DMS153 treated with DMSO at 0.1 percent for 48 hours (cell line): Measurements from ENCODE around the gene DNASE1L1.
A peak's percentile ranks its signal among the peaks of the same experiment; 100 is the strongest.

Experiments used
- DNase-seq: peaks from one replicate; lab custom pipeline; 2025; ENCODE audit not compliant: unreplicated experiment; lab: John Stamatoyannopoulos, UW

Gene DNASE1L1, protein sequence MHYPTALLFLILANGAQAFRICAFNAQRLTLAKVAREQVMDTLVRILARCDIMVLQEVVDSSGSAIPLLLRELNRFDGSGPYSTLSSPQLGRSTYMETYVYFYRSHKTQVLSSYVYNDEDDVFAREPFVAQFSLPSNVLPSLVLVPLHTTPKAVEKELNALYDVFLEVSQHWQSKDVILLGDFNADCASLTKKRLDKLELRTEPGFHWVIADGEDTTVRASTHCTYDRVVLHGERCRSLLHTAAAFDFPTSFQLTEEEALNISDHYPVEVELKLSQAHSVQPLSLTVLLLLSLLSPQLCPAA

DNA sequence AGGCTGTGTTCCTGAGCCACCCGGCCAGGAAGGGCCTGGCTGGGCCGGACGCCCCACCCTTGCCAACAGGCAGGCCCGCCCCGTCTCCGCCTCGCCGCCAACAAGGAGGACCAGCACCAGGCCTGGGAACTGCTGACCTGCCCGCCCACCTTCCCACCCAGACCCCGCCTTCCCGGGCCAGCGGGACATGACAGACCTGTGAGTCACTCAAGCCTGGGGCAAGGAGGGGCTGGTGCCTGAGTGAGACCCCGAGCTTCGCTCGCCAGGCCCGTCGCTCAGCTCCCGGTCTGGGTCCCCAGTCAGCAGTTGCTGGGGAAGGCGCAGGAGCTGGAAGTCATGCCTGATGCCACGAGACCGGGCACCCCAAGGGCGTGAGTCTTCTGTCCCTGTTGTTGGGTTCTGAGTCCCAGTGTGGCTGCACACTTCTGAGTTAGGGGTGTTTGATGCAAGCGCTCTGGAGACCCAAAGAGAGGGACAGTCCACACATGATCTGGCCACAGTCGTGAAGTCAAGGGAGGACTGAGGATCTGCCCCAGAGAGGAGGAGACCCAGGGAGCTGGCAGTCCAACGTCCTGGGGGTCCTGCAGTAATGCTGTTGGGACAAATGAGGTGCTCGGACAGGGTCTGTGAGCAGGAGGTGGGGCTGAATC, at the start of gene DNASE1L1:
Gene DNASE1L1 (minus strand): TSS at position 33 of the 650 bp plus-strand sequence. CDS start 3,686 bp downstream, outside the sequence.
- DNase-seq = no peak

DNA sequence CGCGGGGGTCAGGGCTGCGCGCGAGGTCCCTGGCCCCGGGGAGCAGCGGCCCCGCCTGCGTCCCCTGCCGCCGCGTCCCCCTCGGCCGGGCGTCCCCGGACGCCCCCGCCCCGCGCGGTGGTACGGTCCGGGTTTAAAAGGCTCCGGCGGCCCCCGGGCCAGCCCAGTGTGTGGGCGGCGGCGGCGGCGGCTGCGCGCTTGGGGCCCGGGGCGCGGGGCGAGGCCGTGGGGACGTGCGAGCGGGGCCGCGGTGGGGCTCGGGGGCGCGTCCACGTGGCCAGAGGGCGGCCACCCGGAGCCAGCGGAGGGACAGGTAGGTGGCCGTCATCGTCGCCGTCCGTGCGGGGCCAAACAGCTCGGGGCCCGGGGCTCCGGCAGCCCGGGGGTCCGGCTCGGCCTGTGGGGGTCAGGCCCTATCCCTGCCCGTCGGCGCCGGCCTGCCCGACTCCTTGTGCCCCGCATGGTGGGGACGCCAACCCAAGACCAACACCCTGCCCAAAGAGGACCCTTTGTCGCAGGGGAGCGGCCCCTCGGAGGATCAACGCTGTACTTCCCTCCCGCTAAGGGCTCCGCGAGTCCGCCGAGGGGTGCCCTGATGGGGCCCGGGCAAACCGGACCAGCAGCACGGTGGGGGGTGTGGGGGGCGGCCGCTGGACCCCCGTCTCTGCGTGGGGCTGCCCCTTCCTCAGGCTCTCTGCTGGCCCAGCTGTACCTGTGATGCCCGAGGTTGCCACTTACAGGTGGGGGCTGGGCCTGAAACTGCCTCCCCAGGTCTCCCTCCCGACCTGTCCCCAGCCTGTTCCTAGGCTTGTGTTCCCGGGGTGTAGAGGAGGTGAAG, 49.3 kb upstream of the DNASE1L1 start, which contains the start of gene PLXNA3:
Gene PLXNA3 (plus strand): TSS at position 166 of the 838 bp plus-strand sequence. CDS start 1,903 bp downstream, outside the sequence.
- DNase-seq = peak; percentile 2

DNA sequence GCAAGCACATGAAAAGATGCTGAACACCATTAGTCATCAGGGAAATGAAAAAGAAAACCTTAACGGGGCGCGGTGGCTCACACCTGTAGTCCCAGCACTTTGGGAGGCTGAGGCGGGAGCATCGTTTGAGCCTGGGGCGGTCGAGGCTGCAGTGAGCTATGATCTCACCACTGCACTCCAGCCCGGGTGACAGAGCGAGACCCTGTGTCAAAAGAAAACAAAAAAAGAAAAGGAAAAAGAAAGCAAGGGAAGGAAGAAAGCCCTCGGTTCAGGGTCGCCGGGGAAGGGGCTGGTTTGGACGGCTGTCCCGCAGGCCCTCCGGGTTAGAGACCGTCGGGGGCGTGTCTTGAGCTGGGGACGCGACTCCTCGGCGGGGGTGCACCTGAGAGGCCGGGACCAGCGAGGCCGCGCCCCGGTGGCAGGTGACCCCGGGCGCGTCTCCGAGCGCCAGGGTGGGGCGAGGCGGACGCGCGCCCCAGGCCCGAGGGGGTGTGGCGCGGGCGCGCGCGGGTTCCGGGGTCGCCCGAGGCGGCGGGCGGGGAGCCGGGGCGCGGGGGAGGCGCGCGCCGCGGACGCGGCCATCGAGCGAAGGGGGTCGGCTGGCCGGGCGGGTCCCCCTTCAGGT, 48.5 kb upstream of the DNASE1L1 start:
- DNase-seq = peak; percentile 11

DNA sequence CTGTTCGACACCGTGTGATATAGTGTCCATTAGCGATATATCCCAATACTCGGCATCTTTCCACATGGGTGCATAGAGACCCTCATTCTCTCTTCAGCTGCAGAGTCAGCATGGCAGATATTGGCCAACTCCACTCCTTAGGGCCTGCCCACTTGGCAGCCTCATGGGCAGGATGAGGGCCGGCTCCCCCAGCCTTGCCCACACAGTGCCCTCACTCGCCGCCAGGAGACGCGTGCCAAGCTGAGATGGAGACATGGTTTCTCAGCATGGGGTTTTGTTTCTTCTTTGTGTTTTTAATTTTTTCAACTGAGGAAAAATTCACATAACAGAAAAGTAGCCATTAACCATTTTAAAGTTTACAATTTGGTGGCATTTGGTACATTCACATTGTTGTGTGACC, 43.8 kb upstream of the DNASE1L1 start:
- DNase-seq = no peak

DNA sequence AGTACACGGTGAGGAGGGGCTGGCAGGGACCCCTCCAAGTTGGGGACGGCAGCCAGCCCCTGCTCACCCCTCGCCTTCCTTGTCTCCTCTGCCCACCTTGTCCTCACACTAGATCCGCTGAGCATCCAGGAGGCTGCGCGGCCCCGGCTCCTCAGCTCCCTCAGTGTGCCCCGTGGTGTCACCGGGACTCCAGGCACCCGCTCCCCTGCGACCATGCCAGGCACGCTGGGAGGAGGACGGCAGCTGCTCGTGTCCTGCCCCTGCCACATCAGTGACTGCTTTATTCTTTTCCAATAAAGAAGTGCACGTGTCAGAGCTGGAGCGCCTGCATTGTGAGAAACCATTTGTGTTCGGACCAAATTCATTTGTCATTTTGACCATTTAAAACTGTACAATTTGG, 41.3 kb upstream of the DNASE1L1 start:
- DNase-seq = no peak

DNA sequence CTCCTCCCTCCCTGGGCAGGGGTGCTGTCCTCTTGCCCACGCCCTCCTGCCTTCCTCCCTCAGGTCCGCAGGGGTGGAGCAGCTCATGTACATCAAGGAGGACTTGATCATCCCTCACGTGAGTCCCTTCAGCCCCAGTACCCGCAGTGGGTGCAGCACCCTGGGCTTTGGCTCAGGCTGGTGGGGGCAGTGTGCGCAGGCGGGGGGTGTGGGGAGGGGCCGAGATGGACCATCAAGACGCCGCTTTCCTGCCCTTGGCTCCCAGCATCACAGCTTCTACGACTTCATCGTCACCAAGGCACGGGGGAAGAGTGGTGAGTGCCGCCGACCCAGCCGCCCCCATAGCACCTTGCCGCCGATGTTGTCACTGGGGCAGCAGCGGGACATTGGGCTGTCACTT, 40.6 kb upstream of the DNASE1L1 start:
- no peak for DNase-seq

DNA sequence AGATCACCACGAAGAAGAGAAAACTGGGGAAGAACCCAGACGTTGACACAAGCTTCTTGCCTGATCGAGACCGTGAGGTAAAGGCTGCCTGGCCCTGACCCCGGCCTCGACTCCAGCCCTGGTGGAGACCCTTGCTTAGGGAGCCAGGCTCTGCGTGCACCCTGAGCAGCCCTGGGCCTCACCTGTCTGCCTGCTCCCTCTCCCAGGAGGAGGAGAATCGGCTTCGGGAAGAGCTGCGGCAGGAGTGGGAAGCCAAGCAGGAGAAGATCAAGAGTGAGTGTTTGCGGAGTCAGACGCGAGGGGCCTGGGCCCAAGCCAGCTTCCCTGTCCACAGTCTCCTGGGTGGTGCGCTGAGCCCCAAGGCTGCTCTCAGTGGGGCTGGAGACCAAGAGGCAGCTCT, 39.4 kb upstream of the DNASE1L1 start:
- no peak for DNase-seq

DNA sequence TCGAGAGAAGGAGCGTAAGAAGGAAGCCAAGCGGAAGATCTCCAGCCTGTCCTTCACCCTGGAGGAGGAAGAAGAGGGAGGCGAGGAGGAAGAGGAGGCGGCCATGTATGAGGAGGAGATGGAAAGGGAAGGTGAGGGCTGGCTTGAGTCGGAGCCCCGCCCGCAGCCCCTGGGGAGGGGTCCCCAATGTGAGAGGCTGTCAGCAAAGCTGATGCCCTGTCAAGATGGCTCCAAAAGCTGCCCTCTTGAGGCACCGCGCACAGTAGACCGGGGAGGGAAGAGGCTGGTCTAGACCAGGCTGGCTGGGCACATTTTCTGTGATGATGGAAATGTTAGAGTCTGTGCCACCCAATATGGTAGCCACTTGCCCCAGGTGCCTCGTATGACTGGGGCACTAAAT, 37.4 kb upstream of the DNASE1L1 start:
- no peak for DNase-seq

DNA sequence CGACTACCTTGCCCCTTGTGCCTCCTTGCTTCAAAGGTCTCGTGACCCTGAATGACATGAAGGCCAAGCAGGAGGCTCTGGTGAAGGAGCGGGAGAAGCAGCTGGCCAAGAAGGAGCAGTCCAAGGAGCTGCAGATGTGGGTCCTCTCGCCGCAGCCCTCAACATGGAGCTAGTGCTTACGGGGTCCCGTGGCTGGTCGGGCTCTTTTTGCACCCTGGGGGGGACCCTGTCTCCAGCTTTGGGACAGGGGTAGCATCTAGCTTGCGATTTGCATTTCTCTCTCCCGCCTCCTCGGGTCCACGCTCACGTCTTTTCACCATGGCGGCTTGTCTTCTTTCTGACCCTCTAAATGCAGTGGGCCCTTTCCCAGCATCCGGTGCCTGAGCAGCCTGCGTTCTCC, 36.7 kb upstream of the DNASE1L1 start:
- DNase-seq = no peak

DNA sequence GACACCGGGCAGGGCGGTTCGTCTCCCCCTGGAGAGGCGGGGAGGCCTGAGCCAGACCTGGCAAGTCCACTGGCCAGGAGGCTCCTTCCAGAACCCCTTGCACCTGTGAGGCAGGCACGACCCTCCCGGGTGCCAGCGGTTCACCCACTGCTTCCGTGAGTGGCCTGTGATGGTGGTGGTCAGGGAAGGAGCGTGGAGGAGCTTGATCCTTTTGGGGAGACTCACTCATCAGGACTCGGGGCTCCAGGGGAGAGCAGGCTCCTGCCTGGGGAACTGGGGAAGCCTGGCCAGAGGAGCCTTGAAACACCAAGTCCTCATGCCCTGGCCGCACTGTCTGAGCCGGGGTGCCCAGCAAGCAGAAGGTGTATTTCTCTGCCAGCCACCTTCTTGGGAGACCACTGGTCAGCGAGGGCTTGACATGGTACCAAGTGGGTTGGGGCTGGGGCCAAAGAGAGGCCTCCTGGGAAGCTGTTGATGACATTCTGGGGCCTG, 35.7 kb upstream of the DNASE1L1 start:
- no peak for DNase-seq

DNA sequence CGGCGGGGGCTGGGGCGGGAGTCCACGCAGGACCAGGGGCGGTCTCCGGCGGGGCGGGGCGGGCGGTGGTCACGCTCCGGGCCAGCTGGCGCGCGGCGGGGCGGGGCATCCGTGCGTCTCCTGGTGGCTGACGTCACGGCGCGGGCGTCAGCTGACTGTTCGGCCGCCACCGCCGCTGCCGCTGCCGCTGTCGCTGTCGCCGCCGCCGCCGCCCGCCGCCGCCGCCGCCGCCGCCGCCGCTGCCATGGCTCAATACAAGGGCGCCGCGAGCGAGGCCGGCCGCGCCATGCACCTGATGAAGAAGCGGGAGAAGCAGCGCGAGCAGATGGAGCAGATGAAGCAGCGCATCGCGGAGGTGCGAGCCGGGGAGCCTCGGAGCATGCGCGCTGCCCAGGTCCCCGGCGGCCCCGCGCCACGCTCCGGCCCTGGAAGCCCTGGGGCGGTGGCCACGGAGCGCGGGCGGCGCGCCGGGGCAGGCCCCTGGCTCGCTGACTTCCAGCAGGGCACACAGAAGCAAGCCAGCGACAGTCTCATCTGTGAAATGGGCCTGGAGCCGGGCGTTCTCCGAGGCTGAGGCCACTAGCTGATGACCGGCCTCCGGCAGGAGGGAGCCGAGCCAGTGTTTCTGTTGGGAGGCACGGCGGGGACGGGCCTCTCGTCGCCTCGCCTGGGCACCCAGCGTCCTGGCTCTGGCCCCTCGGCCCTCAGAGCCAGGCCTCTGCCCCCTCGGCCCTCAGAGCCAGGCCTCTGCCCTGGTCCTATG, 35.1 kb upstream of the DNASE1L1 start, which contains the start of gene FAM50A:
Gene FAM50A (plus strand): TSS at position 150 of the 763 bp plus-strand sequence. CDS start 95 bp downstream, at position 245.
- DNase-seq = peak; percentile 70

DNA sequence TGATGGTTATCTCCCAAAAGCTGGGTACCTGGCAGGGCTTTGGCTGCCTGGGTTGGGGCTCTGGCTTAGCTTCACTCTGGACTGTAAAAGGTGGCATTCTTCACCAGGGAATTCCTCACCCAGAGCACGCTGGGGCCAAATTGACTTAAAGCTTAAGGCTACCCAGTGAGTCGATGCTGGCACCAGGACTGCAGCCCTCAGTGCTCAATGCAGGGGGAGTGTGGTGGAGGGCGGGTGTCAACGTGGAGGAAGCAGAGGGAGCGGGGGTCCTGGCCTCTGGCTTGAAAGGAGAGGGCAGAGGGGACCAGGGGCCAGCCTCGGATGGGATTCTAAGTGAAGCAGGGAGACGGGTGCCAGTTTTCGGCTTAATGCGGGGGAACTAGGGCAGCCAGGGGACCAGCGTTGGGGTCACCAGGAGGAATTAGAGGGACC, 34.4 kb upstream of the DNASE1L1 start:
- DNase-seq = no peak

DNA sequence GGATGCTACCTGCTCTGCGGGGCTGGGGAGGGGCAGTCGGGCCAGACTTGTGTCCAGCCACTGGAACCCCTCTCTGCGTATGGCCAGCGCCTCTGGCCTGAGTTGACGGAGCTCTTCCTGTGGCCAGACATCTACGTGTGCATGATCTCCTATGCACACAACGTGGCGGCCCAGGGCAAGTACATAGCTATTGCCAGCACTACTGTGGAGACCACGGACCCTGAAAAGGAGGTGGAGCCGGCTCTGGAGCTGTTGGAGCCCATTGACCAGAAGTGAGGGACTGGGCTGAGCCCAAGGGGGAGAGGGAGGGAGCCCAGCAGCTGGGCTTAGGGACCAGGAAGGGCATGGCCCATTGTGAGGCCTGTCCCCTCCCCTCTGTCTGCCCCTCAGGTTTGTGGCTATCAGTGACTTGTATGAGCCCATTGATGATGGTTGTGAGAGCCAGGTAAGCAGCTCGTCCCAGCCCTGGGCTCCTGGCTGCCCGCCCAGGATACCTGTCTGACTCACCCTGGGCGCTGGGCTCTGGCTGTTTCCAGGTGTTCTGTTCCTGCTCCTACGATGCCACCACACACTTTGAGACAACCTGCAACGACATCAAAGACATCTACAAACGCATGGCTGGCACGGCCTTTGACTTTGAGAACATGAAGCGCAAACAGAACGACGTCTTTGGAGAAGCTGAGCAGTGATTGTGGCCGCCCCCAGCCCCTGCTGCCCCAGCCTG, 33.1 kb upstream of the DNASE1L1 start:
- DNase-seq = no peak

DNA sequence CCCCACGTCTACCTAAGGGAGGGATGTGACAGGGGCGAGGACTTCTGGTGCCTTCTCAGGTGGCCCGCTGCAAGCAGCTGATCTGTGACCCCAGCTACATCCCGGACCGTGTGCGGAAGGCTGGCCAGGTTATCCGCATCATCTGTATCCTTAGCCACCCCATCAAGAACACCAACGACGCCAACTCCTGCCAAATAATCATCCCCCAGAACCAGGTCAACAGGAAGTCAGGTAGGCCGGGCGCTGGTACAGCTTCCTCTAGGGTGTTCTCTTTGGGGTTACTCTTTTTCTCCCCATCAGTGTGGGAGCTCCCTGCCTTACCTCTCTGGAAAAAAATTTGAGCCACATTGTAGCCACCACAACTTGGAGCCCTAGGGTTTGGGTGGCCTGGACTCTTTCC, 32.5 kb upstream of the DNASE1L1 start:
- no peak for DNase-seq

DNA sequence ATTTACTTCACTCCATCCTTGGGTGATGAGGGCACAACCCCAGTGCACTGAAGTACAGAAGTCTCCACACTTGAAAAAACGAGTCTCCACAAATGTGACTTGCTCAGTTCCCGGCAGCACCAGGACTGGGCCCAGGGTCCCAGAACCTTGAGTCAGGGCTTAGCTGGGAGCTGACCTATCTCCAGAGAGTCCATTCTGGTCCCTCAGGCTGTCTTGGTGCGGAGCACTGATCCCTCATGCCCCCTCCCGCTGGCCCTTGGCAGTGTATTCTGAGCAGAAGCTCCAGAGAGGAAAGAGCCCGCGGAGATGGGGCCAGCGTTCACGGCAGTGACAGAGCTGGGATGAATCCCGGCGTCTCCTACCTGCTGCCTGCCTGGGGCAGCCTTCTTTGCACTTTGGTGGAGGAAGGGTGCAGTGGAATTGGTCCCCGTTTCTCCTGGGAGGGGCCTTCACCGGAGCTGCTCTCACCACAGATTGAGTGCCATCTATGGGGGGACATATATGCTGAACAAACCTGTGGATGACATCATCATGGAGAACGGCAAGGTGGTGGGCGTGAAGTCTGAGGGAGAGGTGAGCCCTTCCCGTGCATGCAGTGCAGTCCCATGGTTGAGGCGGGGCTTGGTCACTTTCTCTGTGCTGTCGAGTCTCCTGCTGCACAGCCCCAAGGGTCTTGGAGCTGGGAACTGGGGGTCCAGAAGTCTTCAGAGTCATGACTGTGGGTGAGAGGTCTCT, 31.7 kb upstream of the DNASE1L1 start:
- no peak for DNase-seq

DNA sequence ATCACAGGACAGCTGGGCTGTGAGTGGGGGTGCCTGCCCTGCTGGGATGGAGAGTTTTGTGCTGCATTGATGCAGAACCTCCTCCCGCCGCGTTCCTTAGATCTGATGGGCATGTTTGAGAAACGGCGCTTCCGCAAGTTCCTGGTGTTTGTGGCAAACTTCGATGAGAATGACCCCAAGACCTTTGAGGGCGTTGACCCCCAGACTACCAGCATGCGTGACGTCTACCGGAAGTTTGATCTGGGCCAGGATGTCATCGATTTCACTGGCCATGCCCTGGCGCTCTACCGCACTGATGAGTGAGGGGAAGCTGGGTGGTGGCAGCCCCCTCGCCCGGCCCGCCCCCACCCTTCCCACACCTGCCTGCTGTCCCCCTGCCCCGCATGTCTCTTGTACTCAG, 30.8 kb upstream of the DNASE1L1 start:
- DNase-seq = no peak

DNA sequence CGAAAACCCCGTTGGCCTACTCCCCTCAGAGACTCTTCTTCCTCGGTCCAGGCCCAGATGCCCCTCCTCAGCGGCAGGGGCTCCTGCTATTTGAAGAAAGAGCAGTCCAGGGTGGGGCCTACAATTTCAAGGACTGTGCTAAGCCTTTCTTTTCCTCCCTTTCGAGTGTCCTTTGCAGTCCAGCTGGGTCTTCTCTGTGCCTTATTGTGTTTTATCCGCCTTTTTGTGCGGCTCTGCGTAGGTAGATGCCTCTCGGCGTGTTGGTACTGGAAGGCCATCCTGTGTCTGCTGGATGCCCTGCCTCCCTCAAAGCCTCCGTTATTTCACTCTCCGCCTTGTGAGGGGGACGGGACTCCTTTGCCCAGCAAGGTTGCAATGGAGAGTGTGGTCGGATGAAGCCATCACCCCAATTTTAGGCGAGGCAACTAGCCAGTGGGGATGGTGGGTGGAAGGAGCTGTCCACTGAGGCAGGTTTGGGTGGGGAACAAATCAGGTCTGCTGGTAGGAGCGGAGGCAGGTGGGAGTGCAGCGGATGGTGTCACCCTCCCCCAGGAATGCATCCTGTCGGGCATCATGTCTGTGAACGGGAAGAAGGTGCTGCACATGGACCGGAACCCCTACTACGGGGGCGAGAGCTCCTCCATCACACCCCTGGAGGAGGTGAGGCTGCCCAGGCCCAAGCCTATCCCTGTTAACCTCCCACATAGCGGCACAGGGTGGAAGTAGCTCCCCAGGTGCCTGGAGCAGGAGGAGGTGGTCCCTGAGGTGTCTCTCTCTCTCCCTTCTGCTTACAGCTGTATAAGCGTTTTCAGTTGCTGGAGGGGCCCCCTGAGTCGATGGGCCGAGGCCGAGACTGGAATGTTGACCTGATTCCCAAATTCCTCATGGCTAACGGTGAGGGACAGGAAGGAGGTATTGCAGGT, 29.2 kb upstream of the DNASE1L1 start:
- DNase-seq = no peak
